ENCODE data around the gene RBBP9.

RBBP9 gene

GRCh38 chr20:18533978-18534644 is 37.1 kb upstream of the RBBP9 start:
- H3K36me3 ChIP-seq (ENCODE audit: insufficient read depth, low read length): peaks cover 75% of the 10 kb centered on the region
- H3K79me2 ChIP-seq (ENCODE audit: insufficient read depth, low read length): no peaks in the 10 kb centered on the region
- H3K27me3 ChIP-seq (ENCODE audit: insufficient read depth, low read length, poor library complexity): no peaks in the 10 kb centered on the region
- H3K9me3 ChIP-seq (ENCODE audit: insufficient read depth, low read length, severe bottlenecking): no peaks in the 10 kb centered on the region
- H3K27ac ChIP-seq (ENCODE audit: low read length): no peak overlapping the region
- DNase-seq: no peak
- no peak overlapping the region for H3K4me2 ChIP-seq (ENCODE audit: insufficient read depth, low read length)
- no peak for ATAC-seq (ENCODE audit: insufficient read depth, low read depth)
- H3K4me3 ChIP-seq (ENCODE audit: low read depth in 1 of 2, low read length in 2 of 2): no peak overlapping the region
- no peaks in the 10 kb centered on the region for H4K20me1 ChIP-seq (ENCODE audit: insufficient read depth, low read length)
- TF ChIP-seq, protein P1, sequence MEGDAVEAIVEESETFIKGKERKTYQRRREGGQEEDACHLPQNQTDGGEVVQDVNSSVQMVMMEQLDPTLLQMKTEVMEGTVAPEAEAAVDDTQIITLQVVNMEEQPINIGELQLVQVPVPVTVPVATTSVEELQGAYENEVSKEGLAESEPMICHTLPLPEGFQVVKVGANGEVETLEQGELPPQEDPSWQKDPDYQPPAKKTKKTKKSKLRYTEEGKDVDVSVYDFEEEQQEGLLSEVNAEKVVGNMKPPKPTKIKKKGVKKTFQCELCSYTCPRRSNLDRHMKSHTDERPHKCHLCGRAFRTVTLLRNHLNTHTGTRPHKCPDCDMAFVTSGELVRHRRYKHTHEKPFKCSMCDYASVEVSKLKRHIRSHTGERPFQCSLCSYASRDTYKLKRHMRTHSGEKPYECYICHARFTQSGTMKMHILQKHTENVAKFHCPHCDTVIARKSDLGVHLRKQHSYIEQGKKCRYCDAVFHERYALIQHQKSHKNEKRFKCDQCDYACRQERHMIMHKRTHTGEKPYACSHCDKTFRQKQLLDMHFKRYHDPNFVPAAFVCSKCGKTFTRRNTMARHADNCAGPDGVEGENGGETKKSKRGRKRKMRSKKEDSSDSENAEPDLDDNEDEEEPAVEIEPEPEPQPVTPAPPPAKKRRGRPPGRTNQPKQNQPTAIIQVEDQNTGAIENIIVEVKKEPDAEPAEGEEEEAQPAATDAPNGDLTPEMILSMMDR (IDR thresholded peaks at IDR 0.05; ENCODE audit: borderline replicate concordance, extremely low read depth, low read length, poor library complexity, severe bottlenecking): no peak
- TF ChIP-seq EZH2 (IDR thresholded peaks at IDR 0.05; ENCODE audit: borderline replicate concordance, low read depth, low read length, severe bottlenecking): no peak
- no peak overlapping the region for H2AFZ ChIP-seq (ENCODE audit: low read depth, low read length)
- H3K9ac ChIP-seq (ENCODE audit: low read depth, low read length): no peak overlapping the region
- H3K4me1 ChIP-seq (ENCODE audit: insufficient read depth, low read length): no peaks in the 10 kb centered on the region

- H3K4me3 ChIP-seq (ENCODE audit: low read depth in 1 of 2, low read length in 2 of 2): no peak overlapping the region
- no peaks in the 10 kb centered on the region for H3K4me1 ChIP-seq (ENCODE audit: insufficient read depth, low read length)
- H3K4me2 ChIP-seq (ENCODE audit: insufficient read depth, low read length): no peak overlapping the region
- no peaks in the 10 kb centered on the region for H3K27me3 ChIP-seq (ENCODE audit: insufficient read depth, low read length, poor library complexity)
- H2AFZ ChIP-seq (ENCODE audit: low read depth, low read length): no peak overlapping the region
- no peak overlapping the region for H3K9ac ChIP-seq (ENCODE audit: low read depth, low read length)
- H3K27ac ChIP-seq (ENCODE audit: low read length): no peak overlapping the region
- no peaks in the 10 kb centered on the region for H3K79me2 ChIP-seq (ENCODE audit: insufficient read depth, low read length)
- DNase-seq: no peak
- no peak for ATAC-seq (ENCODE audit: insufficient read depth, low read depth)
- TF ChIP-seq, protein P1 (IDR thresholded peaks at IDR 0.05; ENCODE audit: borderline replicate concordance, extremely low read depth, low read length, poor library complexity, severe bottlenecking): no peak
- TF ChIP-seq EZH2 (IDR thresholded peaks at IDR 0.05; ENCODE audit: borderline replicate concordance, low read depth, low read length, severe bottlenecking): no peak
- peaks cover 77% of the 10 kb centered on the region for H3K36me3 ChIP-seq (ENCODE audit: insufficient read depth, low read length)
- no peaks in the 10 kb centered on the region for H4K20me1 ChIP-seq (ENCODE audit: insufficient read depth, low read length)
- no peaks in the 10 kb centered on the region for H3K9me3 ChIP-seq (ENCODE audit: insufficient read depth, low read length, severe bottlenecking)
Measured at GRCh38 chr20:18533491-18533890, 36.5 kb upstream of the RBBP9 start.

DNA sequence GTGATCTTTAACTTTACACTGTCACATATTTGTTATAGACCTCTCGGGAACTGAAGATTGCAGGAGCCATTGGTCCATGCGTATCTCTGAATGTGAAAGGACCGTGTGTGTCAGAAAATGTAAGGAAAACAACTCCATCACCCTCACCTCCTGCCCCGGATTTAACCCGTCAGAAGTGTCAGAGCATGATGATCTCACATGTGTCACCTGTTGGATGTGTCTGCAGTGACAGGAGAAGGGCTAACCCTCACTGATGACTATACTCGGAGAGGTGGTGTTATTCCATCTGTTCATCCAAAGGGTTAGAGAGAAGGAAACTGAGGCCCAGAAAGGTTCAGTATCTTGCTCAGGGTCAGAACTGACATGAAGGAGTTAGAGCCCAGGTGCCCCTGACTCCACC is 35.6 kb upstream of the RBBP9 start:
- DNase-seq (no peak), ATAC-seq (ENCODE audit: insufficient read depth, low read depth) (no peak)
- H4K20me1 ChIP-seq (ENCODE audit: insufficient read depth, low read length): no peaks in the 10 kb centered on the region
- H2AFZ ChIP-seq (ENCODE audit: low read depth, low read length): no peak overlapping the region
- no peaks in the 10 kb centered on the region for H3K27me3 ChIP-seq (ENCODE audit: insufficient read depth, low read length, poor library complexity)
- no peak overlapping the region for H3K4me2 ChIP-seq (ENCODE audit: insufficient read depth, low read length)
- no peak overlapping the region for H3K4me3 ChIP-seq (ENCODE audit: low read depth in 1 of 2, low read length in 2 of 2)
- no peaks in the 10 kb centered on the region for H3K4me1 ChIP-seq (ENCODE audit: insufficient read depth, low read length)
- H3K79me2 ChIP-seq (ENCODE audit: insufficient read depth, low read length): no peaks in the 10 kb centered on the region
- H3K36me3 ChIP-seq (ENCODE audit: insufficient read depth, low read length): peaks cover 79% of the 10 kb centered on the region
- no peak overlapping the region for H3K9ac ChIP-seq (ENCODE audit: low read depth, low read length)
- no peaks in the 10 kb centered on the region for H3K9me3 ChIP-seq (ENCODE audit: insufficient read depth, low read length, severe bottlenecking)
- TF ChIP-seq, protein P1 (IDR thresholded peaks at IDR 0.05; ENCODE audit: borderline replicate concordance, extremely low read depth, low read length, poor library complexity, severe bottlenecking): no peak
- TF ChIP-seq EZH2 (IDR thresholded peaks at IDR 0.05; ENCODE audit: borderline replicate concordance, low read depth, low read length, severe bottlenecking): no peak
- H3K27ac ChIP-seq (ENCODE audit: low read length): no peak overlapping the region
